ENCODE measurements around the gene CEP95. TPM values are rescaled to one million over a fixed set of nuclear protein-coding genes. Genes with fewer than 3 reads are reported as not detected.
"Not testable (repeated sequence)": the region's sequence is repeated elsewhere in the genome, so short reads cannot be mapped to it uniquely, and the experiment has no call there.

Gene CEP95
- total RNA-seq, 2 donors from 2014 or later: 130 to 143 TPM

GRCh38 chr17:64574646-64575045 is 67.9 kb downstream of the CEP95 start:
- H3K4me3 Mint-ChIP-seq: no peak overlapping the region
- DNase-seq (no peak), ATAC-seq (no peak)
- peaks cover 6% of the 10 kb centered on the region for H3K4me1 Mint-ChIP-seq
- H3K36me3 Mint-ChIP-seq (ENCODE audit: low read depth): no peaks in the 10 kb centered on the region
- H3K27me3 Mint-ChIP-seq: no peaks in the 10 kb centered on the region
- H3K27ac Mint-ChIP-seq: no peak overlapping the region
- H3K9me3 ChIP-seq (ENCODE audit: control insufficient read depth, low read length, poor library complexity, severe bottlenecking): no peaks in the 10 kb centered on the region

- no peaks in the 10 kb centered on the region for H3K27me3 Mint-ChIP-seq
- no peak overlapping the region for H3K4me3 Mint-ChIP-seq
- H3K27ac Mint-ChIP-seq: peak overlapping the region; percentile 19
- no peaks in the 10 kb centered on the region for H3K36me3 Mint-ChIP-seq (ENCODE audit: low read depth)
- no peaks in the 10 kb centered on the region for H3K9me3 ChIP-seq (ENCODE audit: control insufficient read depth, low read length, poor library complexity, severe bottlenecking)
- no peak for ATAC-seq
- peaks cover 6% of the 10 kb centered on the region for H3K4me1 Mint-ChIP-seq
- DNase-seq: no peak
Observed at GRCh38 chr17:64575431-64575830, 68.7 kb downstream of the CEP95 start.

DNA sequence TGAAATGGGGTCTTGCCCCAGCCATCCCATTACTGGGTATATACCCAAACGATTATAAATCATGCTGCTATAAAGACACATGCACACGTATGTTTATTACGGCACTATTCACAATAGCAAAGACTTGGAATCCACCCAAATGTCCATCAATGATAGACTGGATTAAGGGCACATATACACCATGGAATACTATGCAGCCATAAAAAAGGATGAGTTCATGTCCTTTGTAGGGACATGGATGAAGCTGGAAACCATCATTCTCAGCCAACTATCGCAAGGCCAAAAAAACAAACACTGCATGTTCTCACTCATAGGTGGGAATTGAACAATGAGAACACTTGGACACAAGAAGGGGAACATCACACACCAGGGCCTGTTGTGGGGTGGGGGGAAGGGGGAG is 70.2 kb downstream of the CEP95 start:
- ATAC-seq; H3K4me3 Mint-ChIP-seq; DNase-seq; H3K36me3 Mint-ChIP-seq (ENCODE audit: low read depth); H3K27me3 Mint-ChIP-seq; H3K9me3 ChIP-seq (ENCODE audit: control insufficient read depth, low read length, poor library complexity, severe bottlenecking); H3K27ac Mint-ChIP-seq: not testable (repeated sequence)
- peaks cover 13% of the 10 kb centered on the region for H3K4me1 Mint-ChIP-seq

DNA sequence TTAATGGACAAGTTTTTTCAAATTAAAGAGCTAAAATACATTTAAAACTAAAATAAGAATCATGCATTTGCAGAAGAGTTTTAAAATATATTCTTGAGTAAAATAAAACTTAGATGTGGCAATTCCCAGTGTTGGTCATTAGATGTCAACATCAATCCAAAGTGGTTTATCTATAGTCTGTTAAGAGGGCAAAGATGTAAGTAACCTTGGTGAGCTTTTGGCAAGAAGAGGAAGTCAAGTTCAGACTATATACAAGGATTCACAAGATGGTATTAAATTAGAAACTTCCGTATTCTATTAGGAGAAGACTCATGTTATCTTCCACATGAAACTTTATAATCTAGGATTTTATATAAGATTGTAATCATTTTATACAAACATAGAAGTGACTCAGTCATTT is 73.1 kb downstream of the CEP95 start:
- Mint-ChIP-seq H3K4me3 (no peak overlapping the region), H3K36me3 (ENCODE audit: low read depth) (peaks cover 4% of the 10 kb centered on the region), H3K27me3 (no peaks in the 10 kb centered on the region), H3K27ac (no peak overlapping the region), H3K4me1 (peaks cover 7% of the 10 kb centered on the region)
- DNase-seq (no peak), ATAC-seq (no peak)
- H3K9me3 ChIP-seq (ENCODE audit: control insufficient read depth, low read length, poor library complexity, severe bottlenecking): no peaks in the 10 kb centered on the region

DNA sequence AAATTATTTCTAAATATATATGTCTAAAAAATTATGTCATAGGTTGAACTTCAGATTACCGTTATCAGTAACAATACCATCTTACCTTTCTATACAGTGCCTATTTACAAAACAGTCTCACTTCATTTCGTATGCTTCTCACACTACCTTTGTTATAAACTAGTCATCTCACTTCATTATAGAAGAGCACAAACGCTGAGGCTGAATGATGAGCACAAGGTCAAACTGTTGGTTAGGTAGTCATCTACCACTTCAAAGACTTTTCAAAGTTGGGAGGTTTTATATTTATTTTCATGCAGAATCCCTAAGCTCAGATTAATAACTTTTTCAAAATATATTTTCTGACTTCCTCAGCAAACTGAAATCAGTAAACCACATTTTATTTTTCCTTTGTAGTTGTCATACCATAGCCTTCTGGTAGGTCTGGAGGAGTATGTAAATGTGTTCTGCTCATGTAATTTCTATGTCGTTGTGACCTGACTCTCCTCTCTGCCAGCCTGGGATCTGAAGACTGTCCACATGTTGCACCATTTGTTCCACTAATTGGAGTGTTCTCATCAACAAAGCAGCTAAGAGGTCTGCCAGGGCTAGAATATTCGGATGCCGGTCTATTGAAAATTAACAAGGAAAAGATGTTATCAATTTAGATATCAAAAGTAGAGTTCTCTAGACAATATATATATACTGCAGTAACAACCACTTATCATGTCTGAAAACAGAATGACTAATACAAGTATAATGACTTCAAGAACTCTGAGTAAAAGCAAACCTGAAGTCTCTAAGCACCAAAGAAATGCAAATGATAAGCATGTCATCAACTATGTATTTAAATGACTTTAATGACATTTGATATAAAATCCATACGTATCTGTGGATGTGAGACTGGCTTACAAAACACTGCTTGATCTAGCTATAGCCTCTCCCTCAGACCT is 73.9 kb downstream of the CEP95 start:
- Mint-ChIP-seq H3K36me3 (ENCODE audit: low read depth) (peaks cover 4% of the 10 kb centered on the region), H3K27ac (peak overlapping the region; percentile 73), H3K4me1 (peaks cover 7% of the 10 kb centered on the region), H3K27me3 (no peaks in the 10 kb centered on the region), H3K4me3 (no peak overlapping the region)
- no peaks in the 10 kb centered on the region for H3K9me3 ChIP-seq (ENCODE audit: control insufficient read depth, low read length, poor library complexity, severe bottlenecking)
- ATAC-seq: no peak
- DNase-seq: no peak

DNA sequence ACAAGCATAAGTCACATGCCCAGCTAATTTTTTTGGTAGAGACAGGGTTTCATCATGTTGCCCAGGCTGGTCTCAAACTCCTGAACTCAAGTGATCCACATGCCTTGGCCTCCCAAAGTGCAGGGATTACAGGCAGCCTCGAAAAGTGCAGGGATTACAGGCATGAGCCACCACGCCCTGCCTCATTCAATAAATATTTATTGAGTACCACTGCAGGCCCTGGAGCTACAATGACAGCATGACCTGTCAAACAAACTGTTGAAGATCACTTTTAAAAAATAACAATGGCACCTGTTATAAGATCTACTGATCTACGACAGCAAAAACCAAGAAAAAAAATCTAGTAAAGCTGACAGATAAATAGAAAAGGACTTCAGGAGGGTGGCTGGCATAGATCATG is 76.3 kb downstream of the CEP95 start:
- DNase-seq (no peak), ATAC-seq (no peak)
- peaks cover 4% of the 10 kb centered on the region for H3K36me3 Mint-ChIP-seq (ENCODE audit: low read depth)
- no peak overlapping the region for H3K27ac Mint-ChIP-seq
- no peaks in the 10 kb centered on the region for H3K9me3 ChIP-seq (ENCODE audit: control insufficient read depth, low read length, poor library complexity, severe bottlenecking)
- no peaks in the 10 kb centered on the region for H3K27me3 Mint-ChIP-seq
- H3K4me1 Mint-ChIP-seq: peaks cover 7% of the 10 kb centered on the region
- H3K4me3 Mint-ChIP-seq: no peak overlapping the region

- H3K27me3 Mint-ChIP-seq: no peaks in the 10 kb centered on the region
- no peak overlapping the region for H3K4me3 Mint-ChIP-seq
- H3K4me1 Mint-ChIP-seq: peaks cover 7% of the 10 kb centered on the region
- H3K9me3 ChIP-seq (ENCODE audit: control insufficient read depth, low read length, poor library complexity, severe bottlenecking): no peaks in the 10 kb centered on the region
- no peak overlapping the region for H3K27ac Mint-ChIP-seq
- H3K36me3 Mint-ChIP-seq (ENCODE audit: low read depth): peaks cover 4% of the 10 kb centered on the region
- no peak for DNase-seq
- no peak for ATAC-seq
Observed at GRCh38 chr17:64585146-64585545, 78.4 kb downstream of the CEP95 start.

Other genes starting within 250 kb of the CEP95 start
- 1 to 10 TPM; 8.4 to 8.7 TPM for gene TEX2, start 243.7 kb upstream of the CEP95 start, total RNA-seq
- 10 to 100 TPM; 15.5 to 22.7 TPM for gene PECAM1, start 116.1 kb upstream of the CEP95 start, total RNA-seq
- gene MILR1, start 57.9 kb upstream of the CEP95 start, total RNA-seq: 1 to 10 TPM; 1.0 to 1.4 TPM
- gene POLG2, start 9.9 kb upstream of the CEP95 start, total RNA-seq: 10 to 100 TPM; 37.1 to 39.0 TPM
- 1,000 to 10,000 TPM; 2,533 to 2,679 TPM for gene DDX5, start 688 bp upstream of the CEP95 start, total RNA-seq
- gene SMURF2, start 155.3 kb downstream of the CEP95 start, total RNA-seq: 10 to 100 TPM; 25.4 to 26.6 TPM